HG03439 (cell line): ENCODE results near the gene EMILIN1.

Source experiments
- ATAC-seq: cut with Tn5 transposase; IDR thresholded peaks from one replicate; pipeline ENCODE4 v1.9.1; 2021; ENCODE audit warnings: mild to moderate bottlenecking, moderate library complexity; ENCODE audit not compliant: unreplicated experiment

The EMILIN1 gene

DNA sequence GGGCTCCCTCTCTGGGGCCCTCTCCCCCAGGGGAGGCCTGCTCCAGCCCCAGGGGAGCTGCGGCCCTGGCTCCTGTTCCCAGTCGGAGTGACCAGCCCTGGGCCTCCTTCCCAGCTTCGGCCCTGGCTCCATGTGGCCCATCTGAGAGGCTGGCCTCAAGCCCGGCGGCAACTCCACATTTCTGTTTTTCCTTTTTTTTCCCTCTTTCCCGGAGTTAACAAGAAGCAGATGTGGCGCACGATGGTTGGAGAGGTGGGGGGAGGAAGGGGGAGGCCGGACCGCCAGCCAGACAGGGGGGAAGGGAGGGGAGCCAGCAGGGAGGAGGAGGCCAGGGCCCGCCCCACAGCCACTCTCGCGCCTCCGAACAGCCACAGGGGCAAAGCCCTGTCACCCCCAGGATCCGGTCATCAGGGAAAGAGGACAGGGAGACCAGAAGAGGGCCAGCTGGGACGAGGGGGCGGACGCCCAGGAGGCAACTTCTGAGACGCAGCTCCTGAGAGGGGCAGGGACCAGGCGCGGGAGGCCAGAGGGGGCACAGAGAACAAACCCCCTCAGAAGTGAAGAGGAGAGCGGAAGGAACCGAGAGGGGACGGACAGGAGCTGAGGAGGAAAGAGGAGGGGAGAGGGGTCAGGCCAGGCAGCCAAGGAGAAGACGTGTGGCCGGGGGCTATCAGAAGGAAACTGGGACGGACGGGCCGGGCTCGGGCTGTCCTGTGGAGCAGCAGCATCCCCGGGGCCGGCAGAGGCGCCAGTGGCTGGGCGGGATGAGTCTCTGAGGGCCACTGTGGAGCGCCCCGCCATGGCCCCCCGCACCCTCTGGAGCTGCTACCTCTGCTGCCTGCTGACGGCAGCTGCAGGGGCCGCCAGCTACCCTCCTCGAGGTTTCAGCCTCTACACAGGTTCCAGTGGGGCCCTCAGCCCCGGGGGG, at the start of gene EMILIN1:
Gene EMILIN1, plus strand, starts transcription at position 349 of the 928 bp plus-strand sequence. Its CDS starts 451 bp downstream, at position 800.
- no peak for ATAC-seq

DNA sequence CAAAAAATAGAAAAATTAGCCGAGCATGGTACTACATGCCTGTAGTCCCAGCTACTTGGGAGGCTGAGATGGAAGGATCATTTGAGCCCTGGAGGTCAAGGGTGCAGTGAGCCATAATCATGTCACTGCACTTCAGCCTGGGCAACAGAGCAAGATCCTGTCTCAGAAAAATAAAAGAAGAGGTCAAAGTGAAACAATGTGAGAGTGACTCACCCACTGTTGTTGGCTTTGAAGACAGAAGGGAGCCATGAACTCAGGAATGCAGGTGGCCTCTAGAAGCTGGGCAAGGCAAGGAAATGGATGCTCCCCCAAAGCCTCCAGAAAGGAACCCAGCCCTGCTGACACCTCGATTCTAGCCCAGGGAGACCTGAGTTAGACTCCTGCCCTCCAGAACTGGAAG, 49.4 kb upstream of the EMILIN1 start:
- ATAC-seq, result no peak

DNA sequence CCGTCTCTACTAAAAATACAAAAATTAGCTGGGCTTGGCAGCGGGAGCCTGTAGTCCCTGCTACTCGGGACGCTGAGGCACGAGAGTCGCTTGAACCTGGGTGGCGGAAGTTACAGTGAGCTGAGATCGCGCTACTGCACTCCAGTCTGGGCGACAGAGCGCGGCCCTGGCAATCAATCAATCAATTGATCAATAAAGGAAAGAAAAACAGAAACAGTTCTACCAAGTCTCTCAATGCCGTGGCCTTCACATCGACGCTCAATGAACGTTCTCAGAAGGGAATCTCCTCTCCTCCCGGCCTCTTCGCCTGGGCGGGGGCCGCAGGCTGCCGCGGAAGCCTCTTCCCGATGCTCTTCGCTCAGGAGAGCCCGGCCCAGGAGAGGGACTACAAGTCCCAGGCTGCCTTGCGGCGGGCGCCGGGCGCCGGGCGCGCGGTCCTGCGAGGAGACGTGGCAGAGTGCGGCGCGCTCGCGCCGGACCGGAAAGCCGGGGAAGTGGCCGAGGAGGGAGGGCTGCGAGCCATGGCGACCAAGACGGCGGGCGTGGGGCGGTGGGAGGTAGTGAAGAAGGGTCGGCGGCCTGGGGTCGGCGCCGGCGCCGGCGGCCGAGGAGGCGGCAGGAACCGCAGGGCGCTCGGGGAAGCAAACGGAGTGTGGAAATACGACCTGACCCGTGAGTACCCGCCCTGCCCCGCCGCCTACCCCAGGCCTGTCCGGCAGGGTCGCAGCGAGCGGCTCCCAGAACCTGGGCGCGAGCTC, 45.7 kb upstream of the EMILIN1 start, which contains the start of gene TMEM214:
Gene TMEM214, plus strand, starts transcription at position 471 of the 758 bp plus-strand sequence. Its CDS starts 51 bp downstream, at position 522.
- ATAC-seq, result peak; percentile 81

DNA sequence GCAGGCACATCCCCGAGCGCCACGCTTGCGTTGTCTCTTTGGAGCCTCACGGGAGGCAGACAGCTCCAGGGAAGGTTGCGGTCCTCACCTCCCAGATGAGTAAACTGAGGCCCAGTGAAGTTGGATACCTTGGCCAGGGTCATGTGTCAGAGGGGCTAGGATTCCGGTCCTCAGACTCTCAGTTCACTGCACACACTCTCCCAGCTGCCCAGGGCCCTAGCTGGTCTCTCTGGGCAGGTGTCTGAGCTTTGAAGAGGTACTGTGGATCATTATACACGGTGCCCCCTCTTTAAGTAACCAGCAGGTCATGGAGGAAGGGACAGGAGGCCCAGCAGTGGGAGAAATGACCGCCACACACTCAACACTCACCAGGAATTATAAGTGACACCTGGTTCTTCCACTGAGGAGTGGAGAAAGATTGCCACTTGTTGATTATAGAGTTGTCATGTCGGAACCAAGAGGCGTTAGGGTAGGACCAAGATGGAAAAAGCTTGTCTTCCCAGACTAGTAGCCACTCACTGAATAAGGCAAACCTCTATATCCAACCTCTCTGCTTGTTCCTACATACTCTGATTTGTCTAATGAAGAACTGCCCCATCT, 45.1 kb upstream of the EMILIN1 start:
- ATAC-seq, result peak; percentile 14

DNA sequence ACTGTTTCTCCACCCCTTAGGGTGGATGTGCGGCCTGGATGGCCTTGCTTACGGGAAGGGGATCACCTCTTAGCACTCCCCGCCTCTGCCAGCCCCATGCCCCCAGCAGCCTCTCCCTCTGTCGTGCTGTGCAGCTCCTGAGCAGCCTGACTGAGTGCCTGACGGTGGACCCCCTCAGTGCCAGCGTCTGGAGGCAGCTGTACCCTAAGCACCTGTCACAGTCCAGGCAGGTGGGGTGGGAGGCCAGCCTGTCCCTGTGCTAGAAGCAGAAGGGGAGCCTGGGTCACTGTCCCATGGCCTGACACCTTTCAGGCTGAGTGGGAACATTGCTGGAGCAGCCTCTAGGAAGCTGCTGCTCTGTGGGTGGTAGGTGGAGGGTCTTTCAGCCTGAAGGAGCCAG, 40.4 kb upstream of the EMILIN1 start:
- no peak for ATAC-seq

DNA sequence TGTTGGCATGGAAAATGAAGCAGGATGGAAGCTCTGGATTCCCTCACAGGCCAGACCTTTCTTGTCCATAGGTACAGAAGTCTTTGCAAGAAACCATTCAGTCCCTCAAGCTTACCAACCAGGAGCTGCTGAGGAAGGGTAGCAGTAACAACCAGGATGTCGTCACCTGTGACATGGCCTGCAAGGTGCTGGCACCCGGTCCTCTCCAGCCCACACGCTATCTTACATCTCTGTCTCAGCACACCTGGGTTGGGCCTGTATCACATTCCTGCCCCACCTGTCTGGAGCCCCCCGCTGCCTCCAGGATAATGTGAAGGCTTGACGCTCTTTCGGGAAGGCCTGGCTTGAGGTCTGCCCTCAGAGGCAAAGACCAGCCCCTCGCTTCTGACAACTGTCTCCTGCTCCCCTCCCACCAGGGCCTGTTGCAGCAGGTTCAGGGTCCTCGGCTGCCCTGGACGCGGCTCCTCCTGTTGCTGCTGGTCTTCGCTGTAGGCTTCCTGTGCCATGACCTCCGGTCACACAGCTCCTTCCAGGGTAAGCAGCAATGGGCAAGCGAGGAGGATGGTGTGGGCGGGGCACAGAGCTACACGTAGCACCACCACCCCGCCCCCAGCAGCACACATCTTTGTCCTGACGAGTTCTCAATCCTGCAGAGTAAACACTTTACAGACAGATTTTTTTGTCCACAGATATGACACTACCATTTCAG, 39.6 kb upstream of the EMILIN1 start:
- ATAC-seq, result no peak

DNA sequence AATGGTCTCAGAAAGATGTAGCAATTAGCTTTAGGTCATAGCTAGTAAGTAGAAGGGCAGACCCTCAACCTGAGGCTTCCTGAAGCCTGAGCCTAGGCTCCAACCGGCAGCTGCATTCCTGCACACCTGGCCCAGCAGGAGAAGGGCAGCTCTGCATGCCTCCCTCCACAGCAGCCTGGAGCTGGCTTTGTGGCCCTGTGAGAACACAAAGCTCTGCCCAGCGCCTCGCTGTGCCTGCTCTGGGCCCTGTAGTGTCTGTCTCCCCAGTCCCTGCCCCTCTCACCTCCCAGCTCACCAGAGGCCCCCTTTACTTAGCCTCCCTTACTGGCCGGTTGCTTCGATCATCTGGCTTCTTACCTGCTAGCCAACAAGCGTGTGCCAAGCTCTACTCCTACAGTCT, 39.0 kb upstream of the EMILIN1 start:
- no peak for ATAC-seq

DNA sequence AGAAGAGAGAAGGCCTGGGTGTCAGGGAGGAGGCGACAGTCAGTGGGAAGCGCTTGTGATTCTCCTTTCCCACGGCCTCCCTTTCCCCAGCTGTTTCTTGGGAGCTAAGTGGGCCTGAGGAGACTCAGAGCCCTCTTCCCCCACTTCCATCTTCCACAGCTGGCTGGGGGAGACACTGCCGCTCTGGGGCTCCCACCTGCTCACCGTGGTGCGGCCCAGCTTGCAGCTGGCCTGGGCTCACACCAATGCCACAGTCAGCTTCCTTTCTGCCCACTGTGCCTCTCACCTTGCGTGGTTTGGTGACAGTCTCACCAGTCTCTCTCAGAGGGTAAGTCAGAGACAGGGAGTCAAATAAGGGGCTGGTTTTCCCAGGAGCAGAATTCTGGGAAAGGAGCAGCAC, 38.5 kb upstream of the EMILIN1 start:
- no peak for ATAC-seq

DNA sequence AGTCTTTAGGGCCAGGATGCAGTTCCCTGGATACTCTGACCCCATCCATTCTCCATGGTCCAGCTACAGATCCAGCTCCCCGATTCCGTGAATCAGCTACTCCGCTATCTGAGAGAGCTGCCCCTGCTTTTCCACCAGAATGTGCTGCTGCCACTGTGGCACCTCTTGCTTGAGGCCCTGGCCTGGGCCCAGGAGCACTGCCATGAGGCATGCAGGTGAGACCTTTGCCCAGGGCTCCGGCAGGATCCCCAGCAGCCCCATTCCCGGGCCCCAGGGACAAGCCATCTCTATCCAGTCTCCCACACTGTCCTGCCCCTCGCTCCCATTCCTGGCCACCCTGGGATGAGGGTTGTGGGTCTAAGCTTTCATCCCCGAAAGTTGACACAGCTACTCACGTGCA, 38.1 kb upstream of the EMILIN1 start:
- ATAC-seq, result no peak

DNA sequence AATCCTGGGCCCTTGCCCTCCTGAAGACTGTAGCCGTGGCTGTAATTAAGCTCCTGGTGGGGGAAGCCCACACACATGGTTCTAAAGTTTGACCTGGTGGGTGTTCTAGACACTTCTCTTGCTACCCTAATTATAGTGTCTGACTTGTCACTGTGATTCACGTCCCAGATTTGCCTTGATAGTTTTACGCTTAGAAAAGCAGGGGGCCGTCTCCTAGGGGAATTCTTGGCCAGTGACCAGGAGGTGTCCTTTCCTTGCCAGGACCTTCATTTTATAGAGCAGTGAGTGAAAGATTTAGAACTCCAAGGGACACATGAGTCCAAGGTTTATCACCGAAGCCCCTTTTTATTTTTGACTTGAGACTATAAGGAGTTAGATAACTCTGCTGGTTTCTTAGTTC, 36.7 kb upstream of the EMILIN1 start:
- no peak for ATAC-seq

DNA sequence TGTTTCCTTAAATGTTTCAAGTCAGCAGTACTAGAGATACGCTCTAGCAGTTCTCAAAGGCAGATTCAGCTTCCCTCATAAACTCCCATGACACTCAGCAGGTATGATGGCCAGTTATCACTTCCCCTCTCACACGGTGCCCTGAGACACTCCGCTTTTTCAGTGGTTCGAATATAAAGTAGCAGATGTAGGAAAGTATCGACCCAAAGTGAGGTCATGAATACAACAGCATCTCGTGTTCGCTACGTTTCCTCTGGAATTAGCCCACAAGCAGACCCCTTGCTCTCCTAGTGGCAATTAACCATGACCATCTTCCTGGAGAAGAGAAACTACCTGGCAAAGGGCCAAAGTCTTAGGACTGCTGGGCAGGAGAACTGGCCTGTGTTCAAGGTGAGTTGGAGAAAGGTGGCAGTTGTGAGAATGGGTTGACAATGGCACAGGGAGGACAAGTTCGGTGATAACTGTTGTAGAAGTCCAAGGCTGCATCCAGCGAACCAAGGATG, 36.2 kb upstream of the EMILIN1 start:
- peak; percentile 39 for ATAC-seq

DNA sequence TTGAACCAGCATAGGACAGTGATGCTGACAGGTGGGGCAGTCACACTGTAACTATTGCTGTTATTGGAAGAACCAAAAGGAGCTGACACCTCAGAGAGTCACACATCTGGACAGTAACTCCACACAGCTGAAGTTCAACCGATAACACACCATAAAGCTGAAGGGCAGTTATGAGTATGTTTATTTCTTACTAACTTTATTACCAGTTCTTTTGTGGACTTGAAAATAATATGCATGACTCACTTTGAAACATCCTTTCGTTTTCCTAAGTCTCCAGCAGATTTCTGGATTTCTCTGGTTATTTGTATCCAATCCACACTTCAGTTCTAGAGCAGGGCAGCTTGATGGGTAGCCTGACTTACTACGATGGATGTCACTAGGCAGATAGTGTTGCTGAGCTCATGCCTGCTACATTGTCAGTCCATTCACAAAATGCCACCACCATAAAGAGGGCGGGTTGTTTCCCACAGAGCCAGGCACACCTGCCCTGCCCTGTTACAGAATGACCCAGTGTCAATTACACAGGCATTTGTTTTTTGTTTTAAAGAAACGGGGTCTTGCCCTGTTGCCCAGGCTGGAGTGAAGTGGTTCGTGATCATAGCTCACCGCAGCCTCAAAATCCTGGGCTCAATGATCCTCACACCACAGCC, 35.3 kb upstream of the EMILIN1 start:
- ATAC-seq, result no peak

DNA sequence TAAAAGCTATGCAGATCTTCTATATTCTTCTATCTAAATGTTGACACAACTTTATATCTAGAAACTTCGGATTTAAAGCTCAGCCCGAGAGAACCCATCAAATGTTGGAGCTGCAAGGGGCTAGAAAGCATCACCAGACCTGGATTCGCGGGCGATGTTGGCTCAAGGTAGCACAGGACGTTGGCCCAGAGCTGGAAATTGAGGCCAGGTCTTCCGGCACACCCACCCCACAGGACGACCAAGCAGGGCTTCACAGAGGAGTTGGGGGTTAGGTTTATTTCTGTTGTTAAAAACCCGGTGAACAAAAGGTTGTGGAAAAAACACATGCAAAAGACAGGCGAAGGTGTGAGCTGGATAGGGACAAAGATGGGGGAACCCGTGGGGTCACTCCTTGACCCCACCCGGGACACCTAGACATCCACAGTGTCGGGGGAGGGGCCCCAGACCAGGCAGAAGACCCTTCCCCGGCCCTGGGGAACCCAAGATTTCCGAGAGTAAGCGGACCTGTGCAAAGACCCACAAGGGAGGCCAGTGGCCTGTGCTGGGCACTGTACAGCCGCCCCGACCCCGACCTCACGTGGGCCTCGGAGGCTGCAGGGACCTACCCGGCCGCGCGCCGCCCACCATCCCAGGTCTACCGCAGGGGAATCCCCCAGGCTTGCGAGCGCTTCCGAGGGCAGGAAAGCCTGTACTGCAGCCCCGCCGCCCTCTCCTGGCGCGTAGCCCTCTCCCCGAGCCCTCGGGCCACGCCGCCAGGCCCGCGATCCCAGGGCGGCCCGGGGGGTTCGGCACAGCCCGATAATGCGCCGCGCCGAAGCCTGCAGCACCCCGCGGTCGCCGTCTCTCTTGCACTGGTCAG, 28.8 kb upstream of the EMILIN1 start:
- ATAC-seq, result peak; percentile 17

DNA sequence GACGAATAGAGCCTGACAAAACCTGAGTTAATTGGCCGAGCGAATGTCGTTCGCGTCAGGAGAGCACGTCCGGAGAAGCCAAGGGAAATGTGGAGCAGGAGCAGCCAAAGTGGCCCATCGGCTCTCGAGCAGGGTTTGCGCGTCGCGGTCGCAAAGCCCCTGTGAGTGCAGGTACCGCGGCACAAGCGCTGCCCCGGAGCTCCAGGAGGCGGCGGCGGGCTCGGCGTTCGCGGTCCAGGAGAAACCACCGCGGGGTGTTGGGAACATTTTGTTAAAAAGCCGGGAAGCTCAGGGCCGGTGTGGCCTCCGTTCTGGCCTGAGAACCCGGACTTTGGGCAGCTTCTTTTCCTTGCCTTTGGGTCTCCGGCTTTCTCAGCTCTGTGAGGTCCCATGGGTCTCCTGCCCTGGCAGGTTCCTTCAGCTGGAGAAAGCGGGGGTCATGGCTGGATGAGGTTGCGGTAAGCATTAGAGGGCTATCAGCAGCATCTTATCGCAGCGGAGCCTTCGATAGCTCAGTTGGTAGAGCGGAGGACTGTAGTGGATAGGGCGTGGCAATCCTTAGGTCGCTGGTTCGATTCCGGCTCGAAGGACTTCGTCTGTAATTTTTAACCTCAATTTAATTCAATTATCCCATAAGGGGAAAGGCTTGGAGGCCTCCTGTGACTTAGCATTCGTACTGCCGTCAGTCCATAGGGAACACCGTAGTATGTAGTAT, 28.0 kb upstream of the EMILIN1 start:
- ATAC-seq, result peak; percentile 54

DNA sequence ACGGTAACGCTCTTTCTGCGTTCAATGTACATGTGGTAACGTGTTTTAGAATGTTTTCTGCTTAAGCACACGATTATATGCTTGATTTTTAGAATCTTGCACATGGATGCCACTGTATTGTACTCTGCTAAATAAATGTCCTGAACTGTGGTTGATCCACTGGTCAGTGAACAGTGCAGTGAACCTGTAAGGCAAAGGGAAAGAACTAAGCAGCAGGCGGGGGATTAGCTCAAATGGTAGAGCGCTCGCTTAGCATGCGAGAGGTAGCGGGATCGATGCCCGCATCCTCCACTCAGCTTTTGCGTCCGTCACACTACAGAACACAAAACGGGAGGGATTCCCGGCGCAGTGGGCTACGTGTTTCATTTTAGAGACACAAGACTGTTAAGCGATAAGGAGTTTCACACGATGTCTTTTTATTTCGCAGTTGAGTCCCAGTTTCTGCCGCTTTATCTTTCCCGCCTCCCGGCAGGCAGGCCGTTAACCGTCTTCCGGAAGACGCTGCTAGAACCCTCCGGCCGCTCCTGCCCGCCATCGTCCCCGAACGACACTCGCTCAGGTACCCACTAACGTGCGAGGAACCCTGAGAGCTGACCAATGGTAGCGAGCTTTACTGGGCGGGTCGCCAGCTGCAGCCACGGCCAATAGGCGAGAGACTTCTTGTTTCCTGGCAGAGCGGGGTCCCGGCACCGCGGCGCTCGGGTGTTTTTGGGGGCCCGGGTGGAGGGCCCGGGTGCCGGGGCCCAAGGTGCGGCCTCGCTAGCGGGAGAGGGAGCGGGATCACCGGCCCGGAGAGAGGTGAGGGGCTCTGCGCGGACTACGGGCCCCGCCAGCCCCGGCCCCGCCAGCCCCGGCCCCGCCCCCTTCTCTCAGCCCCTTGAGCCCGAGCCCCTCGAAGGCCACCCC, 27.2 kb upstream of the EMILIN1 start, which contains the start of gene AGBL5:
Gene AGBL5, plus strand, starts transcription at position 673 of the 906 bp plus-strand sequence. CDS start 1,291 bp downstream, outside the sequence.
- peak; percentile 71 for ATAC-seq

DNA sequence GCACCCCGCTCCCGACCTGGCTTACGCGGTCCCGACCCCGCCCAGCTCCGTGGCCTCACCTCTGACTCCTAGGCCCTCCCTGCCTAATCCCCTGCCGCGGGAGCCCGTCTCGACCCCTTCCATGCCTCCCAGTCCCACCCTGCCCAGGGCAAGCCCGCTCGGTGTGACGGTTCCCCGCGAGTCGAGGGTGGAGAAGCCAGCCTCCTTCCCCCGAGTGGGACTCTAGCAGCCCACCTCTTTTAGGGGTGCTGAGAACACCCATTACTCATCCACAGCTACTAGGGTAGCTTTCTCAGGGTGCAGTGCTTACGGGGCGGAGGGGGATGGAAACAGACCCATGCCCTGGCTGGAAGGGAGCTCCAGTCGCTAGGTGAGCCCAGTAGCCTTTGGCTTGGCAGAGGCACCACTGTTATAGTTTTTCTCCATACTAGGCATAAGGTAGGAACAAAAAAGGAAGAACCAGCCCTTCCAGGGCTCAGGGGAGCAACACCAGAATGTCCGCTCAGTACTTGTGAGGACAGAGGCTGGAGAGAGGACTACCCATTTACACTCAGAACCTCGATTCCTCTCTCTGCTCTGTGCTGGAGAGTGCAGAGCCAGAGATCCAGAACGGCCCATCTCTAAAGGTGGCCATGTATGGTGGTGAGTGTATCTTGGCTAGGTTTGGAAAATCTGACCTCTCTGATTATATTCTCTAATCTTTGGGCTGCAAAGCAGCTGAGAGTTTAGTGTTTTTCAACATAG, 26.3 kb upstream of the EMILIN1 start:
- ATAC-seq, result no peak

DNA sequence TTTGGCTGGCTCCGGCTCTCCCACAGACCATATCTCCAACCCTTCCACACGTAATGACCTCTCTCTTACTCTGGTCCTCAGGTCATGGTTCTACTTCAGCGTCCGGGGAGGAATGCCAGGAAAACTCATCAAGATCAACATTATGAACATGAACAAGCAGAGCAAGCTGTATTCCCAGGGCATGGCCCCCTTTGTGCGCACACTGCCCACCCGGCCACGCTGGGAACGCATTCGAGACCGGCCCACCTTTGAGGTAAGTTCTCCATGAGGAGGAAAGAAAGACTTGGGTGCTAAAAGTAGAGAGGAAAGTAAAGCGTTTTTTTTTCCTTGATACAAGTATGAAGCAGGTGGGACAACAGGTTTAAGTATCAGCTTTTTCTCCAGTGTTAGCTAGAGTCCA, 25.1 kb upstream of the EMILIN1 start:
- no peak for ATAC-seq
